SH-SY5Y (cell line): Measurements from ENCODE around the gene MIEF2.

Experiments used
- GATA2 ChIP-seq: IDR thresholded peaks from 2 replicates; pipeline ENCODE4 v1.6.1; 2011; ENCODE audit warnings: mild to moderate bottlenecking, low read depth, low read length
- GATA3 ChIP-seq: IDR thresholded peaks from 2 replicates; pipeline ENCODE4 v1.6.1; 2011; ENCODE audit warnings: low read depth, mild to moderate bottlenecking, low read length, moderate library complexity

GRCh38 chr17:18253187-18253884 is 7.1 kb upstream of the MIEF2 start:
- TF ChIP-seq GATA2 (no peak), GATA3 (no peak)
